HUES64 (cell line): Measurements from ENCODE around the gene PRR23E.

ENCODE experiments used
- H3K27ac ChIP-seq: 2 replicates; pipeline ENCODE4 v1.7.0; 2013; ENCODE audit warnings: low read depth, low read length, inconsistent platforms
- H3K27me3 ChIP-seq: 2 replicates; pipeline ENCODE4 v1.6.1; 2013; ENCODE audit warnings: mild to moderate bottlenecking, low read length; ENCODE audit not compliant: insufficient read depth
- H3K36me3 ChIP-seq: 2 replicates; pipeline ENCODE4 v1.6.1; 2013; ENCODE audit warnings: mild to moderate bottlenecking, low read length; ENCODE audit not compliant: insufficient read depth
- H3K4me1 ChIP-seq: 2 replicates; pipeline ENCODE4 v1.6.1; 2013; ENCODE audit warnings: mild to moderate bottlenecking, low read length, moderate library complexity; ENCODE audit not compliant: insufficient read depth
- H3K4me3 ChIP-seq: 2 replicates; pipeline ENCODE4 v1.5.1; 2013; ENCODE audit warnings: mild to moderate bottlenecking, low read length, moderate library complexity
- H3K9ac ChIP-seq: 2 replicates; pipeline ENCODE4 v1.6.1; 2013; ENCODE audit warnings: mild to moderate bottlenecking, low read depth, low read length
- H3K9me3 ChIP-seq: 2 replicates; pipeline ENCODE4 v1.6.1; 2013; ENCODE audit warnings: low read depth, low read length; ENCODE audit not compliant: insufficient read depth
- WGBS: fragments of 150-250, 120-280 bp; methylation state at CpG from one replicate; pipeline ENCODE4 v1.1.7; 2013; ENCODE audit warnings: missing lambda C conversion rate; 5-methylcytosine and 5-hydroxymethylcytosine counted together

PRR23E gene

DNA sequence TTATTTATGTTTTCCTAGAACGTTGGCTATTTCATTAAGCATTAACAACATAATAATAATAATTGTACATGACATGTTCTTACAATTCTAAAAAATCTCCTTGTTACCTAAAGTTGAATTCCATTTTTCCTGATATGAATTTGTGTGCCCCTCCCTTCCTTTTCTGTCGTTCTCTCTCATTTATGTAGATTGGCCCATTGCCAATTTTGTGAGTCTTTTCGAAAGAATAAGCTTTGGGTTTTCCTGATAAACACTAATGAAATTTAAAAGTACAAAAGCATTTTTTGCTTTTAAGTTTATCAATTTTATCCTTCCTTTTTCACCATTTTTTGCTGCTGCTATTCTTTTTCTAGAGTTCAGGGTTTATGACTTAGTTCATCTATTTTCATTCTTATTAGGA lies 44.9 kb downstream of the PRR23E start:
- Histone ChIP-seq H3K27me3 (no peaks in the 10 kb centered on the region), H3K36me3 (no peaks in the 10 kb centered on the region), H3K9ac (no peak overlapping the region), H3K9me3 (peaks cover 20% of the 10 kb centered on the region), H3K27ac (no peak overlapping the region), H3K4me3 (no peak overlapping the region), H3K4me1 (no peaks in the 10 kb centered on the region)
- WGBS: 100% methylated on average over 1 of the region's 3 CpGs

GRCh38 chr3:127238602-127239001 lies 45.7 kb downstream of the PRR23E start:
- peaks cover 23% of the 10 kb centered on the region for H3K9me3 ChIP-seq
- H3K9ac ChIP-seq: no peak overlapping the region
- H3K27me3 ChIP-seq: no peaks in the 10 kb centered on the region
- no peaks in the 10 kb centered on the region for H3K4me1 ChIP-seq
- H3K4me3 ChIP-seq: no peak overlapping the region
- H3K36me3 ChIP-seq: no peaks in the 10 kb centered on the region
- 95% methylated on average over 1 of the region's 2 CpGs for WGBS
- no peak overlapping the region for H3K27ac ChIP-seq

DNA sequence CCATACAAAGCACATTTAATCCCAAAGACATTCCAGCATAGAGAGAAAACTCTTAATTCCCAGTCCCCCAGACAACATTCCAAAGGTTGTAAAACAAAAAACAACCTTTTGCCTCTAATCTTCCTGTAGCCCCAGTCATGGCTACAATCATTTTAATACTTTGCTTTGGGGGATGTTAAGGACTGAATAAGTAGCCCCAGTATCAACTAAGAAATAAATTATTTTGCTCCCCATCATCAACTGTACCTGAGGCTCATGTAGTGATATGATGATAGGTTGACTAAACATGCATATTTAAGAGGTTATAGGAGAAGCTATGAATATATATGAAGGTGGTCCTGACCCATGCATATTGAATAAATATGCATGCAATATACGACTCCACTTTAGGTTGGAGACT lies 54.4 kb downstream of the PRR23E start:
- H3K9me3 ChIP-seq: peaks cover 72% of the 10 kb centered on the region

More for the DNA sequence above, 54.4 kb downstream of the PRR23E start:
- 95% methylated on average over 1 of the region's 1 CpG for WGBS
- Histone ChIP-seq H3K4me3 (no peak overlapping the region), H3K4me1 (no peaks in the 10 kb centered on the region), H3K27me3 (no peaks in the 10 kb centered on the region), H3K27ac (no peak overlapping the region), H3K9ac (no peak overlapping the region), H3K36me3 (no peaks in the 10 kb centered on the region)
